K562 (cell line): ENCODE measurements around the gene PDF. TPM values are rescaled to one million over a fixed set of nuclear protein-coding genes. Genes with fewer than 3 reads are reported as not detected.

ENCODE experiments used
- ATAC-seq: fragments of 200-7000 bp; cut with Tn5 transposase; 3 replicates; pipeline ENCODE4 v1.9.1; 2020; ENCODE audit warnings: moderate library complexity
- BruUV-seq: library from RNA; stranded (reverse); fragments of 400-500 nt; replicated peaks from 2 replicates; lab custom pipeline; 2021; lab: Mats Ljungman, UMichigan
- CTCF ChIA-PET: fragments of 300-600 bp; formaldehyde crosslinking; extraction: SDS; loops from one replicate; lab custom pipeline; 2021; ENCODE audit warnings: low intra/inter-chr PET ratio; lab: Yijun Ruan, JAX
- POLR2A ChIA-PET: fragments of 300-600, 350-650 bp; sonication (Branson Sonifier 250); formaldehyde crosslinking; extraction: SDS; loops from one replicate; lab custom pipeline; 2021; ENCODE audit warnings: antibody characterized with exemption, inconsistent platforms; lab: Yijun Ruan, JAX
- DNase-seq, 4 experiments: peaks; one replicate each; pipeline versions ENCODE4 v3.0.0 to v3.0.0-alpha.2; 2011 to 2018; ENCODE audit warnings: low spot score in 3 of 4, mixed read lengths in 3 of 4; ENCODE audit errors: extremely low read depth in 1 of 4
- FAIRE-seq: peaks from 2 replicates; lab custom pipeline; 2011; peaks lifted over from hg19 to GRCh38; lab: Jason Lieb, UNC
- H2AFZ ChIP-seq: 2 replicates; pipeline ENCODE4 v1.6.0; 2011; ENCODE audit warnings: low read depth, low read length, control low read depth, inconsistent platforms
- H3K27ac ChIP-seq: fragments of 200-600 bp; 3 replicates; pipeline ENCODE4 v1.8.0; 2011; ENCODE audit warnings: low read depth, mild to moderate bottlenecking, control low read depth, inconsistent platforms, low read length, moderate library complexity, mixed read lengths; ENCODE audit errors: extremely low read depth
- H3K27me3 ChIP-seq, 2 experiments: fragments of 300-600 bp in 1 of 2; 2 replicates in 1 of 2; 3 replicates in 1 of 2; pipeline versions ENCODE4 v1.6.0 to v1.8.0; 2011; ENCODE audit warnings: inconsistent platforms in 2 of 2, low read length in 2 of 2, mild to moderate bottlenecking in 1 of 2, mixed read lengths in 1 of 2, moderate library complexity in 1 of 2; ENCODE audit not compliant: control insufficient read depth in 2 of 2, insufficient read depth in 2 of 2
- H3K36me3 ChIP-seq: fragments of 300-600 bp; 3 replicates; pipeline ENCODE4 v1.8.0; 2011; ENCODE audit warnings: mild to moderate bottlenecking, low read length, inconsistent platforms; ENCODE audit not compliant: control insufficient read depth, insufficient read depth
- H3K4me1 ChIP-seq, 2 experiments: fragments of 200-600 bp in 1 of 2; replicated peaks in 1 of 2; 2 replicates in 1 of 2; 3 replicates in 1 of 2; pipeline versions ENCODE4 v1.5.1 to v1.8.0; 2011; ENCODE audit warnings: inconsistent platforms in 2 of 2, low read length in 2 of 2, mild to moderate bottlenecking in 1 of 2, mixed read lengths in 1 of 2, moderate library complexity in 1 of 2; ENCODE audit not compliant: control insufficient read depth in 2 of 2, insufficient read depth in 2 of 2
- H3K4me2 ChIP-seq: 2 replicates; pipeline ENCODE4 v1.6.1; 2011; ENCODE audit warnings: low read length, control low read depth, inconsistent platforms, mixed read lengths; ENCODE audit not compliant: insufficient read depth
- H3K4me3 ChIP-seq: fragments of 200-600 bp; sonication (generic), shearing (Covaris generic); 2 replicates; pipeline ENCODE4 v1.5.1; 2016; ENCODE audit warnings: control low read depth, inconsistent platforms
- H3K79me2 ChIP-seq: fragments of 200-600 bp; 3 replicates; pipeline ENCODE4 v1.8.0; 2011; ENCODE audit warnings: low read length, inconsistent platforms; ENCODE audit not compliant: control insufficient read depth, insufficient read depth
- H3K9ac ChIP-seq, 2 experiments: 2 replicates each; pipeline versions ENCODE4 v1.6.0 to v1.6.1; 2011; ENCODE audit warnings: low read depth in 2 of 2, low read length in 2 of 2, control low read depth in 1 of 2, inconsistent platforms in 1 of 2, mild to moderate bottlenecking in 1 of 2, mixed read lengths in 1 of 2; ENCODE audit not compliant: insufficient read depth in 1 of 2
- H3K9me1 ChIP-seq: one replicate; pipeline ENCODE4 v1.6.0; 2011; ENCODE audit warnings: inconsistent platforms, mild to moderate bottlenecking, low read length, moderate library complexity; ENCODE audit not compliant: control insufficient read depth, insufficient read depth
- H3K9me3 ChIP-seq: replicated peaks from 2 replicates; pipeline ENCODE4 v1.5.1; 2011; ENCODE audit warnings: low read depth, low read length, inconsistent platforms; ENCODE audit not compliant: control insufficient read depth, insufficient read depth
- H4K20me1 ChIP-seq: replicated peaks from 2 replicates; pipeline ENCODE4 v1.6.1; 2011; ENCODE audit warnings: low read length, inconsistent platforms, mixed read lengths; ENCODE audit not compliant: control insufficient read depth, insufficient read depth
- CREM ChIP-seq: IDR thresholded peaks from 2 replicates; pipeline ENCODE4 v1.6.1; 2014; ENCODE audit warnings: antibody characterized with exemption, low read depth
- ELK1 ChIP-seq: sonication (generic); formaldehyde crosslinking; IDR thresholded peaks from 2 replicates; pipeline ENCODE4 v1.8.1; 2022; ENCODE audit warnings: missing genetic modification reagents
- FOXA3 ChIP-seq, 2 experiments: fragments of 450-650 bp in 1 of 2; sonication (generic) in 1 of 2; formaldehyde crosslinking; IDR thresholded peaks in 1 of 2; conservative IDR thresholded peaks in 1 of 2; 2 replicates each; pipeline versions ENCODE4 v1.4.0 to v1.8.0; 2020 to 2022; ENCODE audit warnings: mild to moderate bottlenecking in 2 of 2, missing genetic modification reagents in 1 of 2
- HMG20A ChIP-seq: fragments of 450-650 bp; formaldehyde crosslinking; conservative IDR thresholded peaks from 2 replicates; pipeline ENCODE4 v1.4.0; 2020; ENCODE audit warnings: mild to moderate bottlenecking, mixed read lengths
- MAFF ChIP-seq: IDR thresholded peaks from 2 replicates; pipeline ENCODE4 v1.6.1; 2012; ENCODE audit warnings: low read length, improper control_type of control experiment
- MAFG ChIP-seq: fragments of 450-650 bp; conservative IDR thresholded peaks from 2 replicates; pipeline ENCODE4 v1.6.1; 2016; ENCODE audit warnings: missing genetic modification characterization, missing compliant biosample characterization
- MAFK ChIP-seq: IDR thresholded peaks from 2 replicates; pipeline ENCODE4 v1.6.1; 2011; ENCODE audit warnings: low read length, improper control_type of control experiment
- PHB ChIP-seq: fragments of 250-450 bp; sonication (Bioruptor Pico); IDR thresholded peaks from 2 replicates; pipeline ENCODE4 v1.5.0; 2021
- POLR3G ChIP-seq: IDR thresholded peaks from 2 replicates; pipeline ENCODE4 v1.6.1; 2011; ENCODE audit not compliant: insufficient read length, insufficient replicate concordance; ENCODE audit errors: extremely low read depth
- SP2 ChIP-seq: IDR thresholded peaks from 2 replicates; pipeline ENCODE4 v1.6.1; 2011; ENCODE audit warnings: mild to moderate bottlenecking, low read depth, low read length, moderate library complexity; ENCODE audit not compliant: poor library complexity, severe bottlenecking; ENCODE audit errors: extremely low read depth
- ZBTB11 ChIP-seq, 3 experiments: fragments of 200-800 bp in 1 of 3; fragments of 250-450 bp in 1 of 3; fragments of 450-650 bp in 1 of 3; sonication (Bioruptor Pico) in 1 of 3; sonication (Bioruptor generic) in 1 of 3; formaldehyde crosslinking in 1 of 3; IDR thresholded peaks; 2 replicates each; pipeline versions ENCODE4 v1.6.1 to v1.8.0; 2016 to 2022; ENCODE audit warnings: mild to moderate bottlenecking in 2 of 3, missing genetic modification characterization in 2 of 3, missing compliant biosample characterization in 1 of 3, moderate library complexity in 1 of 3
- ZFP91 ChIP-seq: sonication (generic); formaldehyde crosslinking; IDR thresholded peaks from 2 replicates; pipeline ENCODE4 v1.8.0; 2022; ENCODE audit warnings: mild to moderate bottlenecking, missing genetic modification reagents
- ZNF253 ChIP-seq: fragments of 250-450 bp; sonication (Bioruptor Pico); conservative IDR thresholded peaks from 2 replicates; pipeline ENCODE4 v1.6.1; 2021; ENCODE audit warnings: mild to moderate bottlenecking
- ZNF316 ChIP-seq: fragments of 450-650 bp; IDR thresholded peaks from 2 replicates; pipeline ENCODE4 v1.6.1; 2016
- ZNF436 ChIP-seq: fragments of 250-450, 450-650 bp; sonication (Bioruptor Pico); formaldehyde crosslinking; IDR thresholded peaks from 2 replicates; pipeline ENCODE4 v1.7.0; 2020; ENCODE audit warnings: mild to moderate bottlenecking
- ZNF785 ChIP-seq: fragments of 250-450 bp; sonication (Bioruptor Pico); IDR thresholded peaks from 2 replicates; pipeline ENCODE4 v1.4.0; 2020; ENCODE audit warnings: mild to moderate bottlenecking
- WGBS: fragments of 100-300 bp; shearing (Covaris generic); methylation state at CpG from one replicate; pipeline ENCODE4 v1.1.6; 2016; ENCODE audit warnings: low coverage, mixed read lengths; ENCODE audit not compliant: insufficient coverage; ENCODE audit errors: missing lambda C conversion rate; 5-methylcytosine and 5-hydroxymethylcytosine counted together
- in situ Hi-C: fragments of 300-500 bp; cut with MboI; formaldehyde crosslinking; loops from 4 replicates; pipeline ENCODE4 v1.15.0; 2018; ENCODE audit warnings: inconsistent platforms, mixed read lengths
- intact Hi-C: fragments of 100-400 bp; cut with micrococcal nuclease; formaldehyde crosslinking; loops from 2 replicates; pipeline ENCODE4 v1.14.2; 2022
- polyA plus RNA-seq, 8 experiments: library from polyadenylated mRNA; depleted of rRNA in 4 of 8; stranded (reverse) in 5 of 8; unstranded in 3 of 8; fragments of >200 nt; fragmentation: Nextera tagmentation in 2 of 8; fragmentation: Illumina TruSeq in 1 of 8; extraction: Ambion mirVana in 2 of 8; extraction: Trizol in 1 of 8; gene quantifications; 2 replicates each; pipeline versions ENCODE4 v1.2.1 to v1.2.3, GENCODE V29; 2011 to 2014; ENCODE audit warnings: inconsistent platforms in 1 of 8, missing spikeins in 1 of 8
- total RNA-seq, 7 experiments: library from RNA; depleted of rRNA in 6 of 7; stranded (reverse); fragments of >200 nt in 6 of 7; fragmentation: Illumina TruSeq in 2 of 7; extraction: Trizol in 2 of 7; gene quantifications; 2 replicates each; pipeline versions ENCODE4 v1.2.1 to v1.2.3, GENCODE V29; 2011 to 2021; ENCODE audit warnings: low replicate concordance in 1 of 7

Gene PDF
- total and polyA plus RNA-seq, 9 of the 15 experiments (the other 6 are each of a cell fraction or from before 2014, with no cell fraction given): 0.15 to 72.4 (median 5.6) TPM

GRCh38 chr16:69376393-69377059 lies 46.1 kb upstream of the PDF start:
- in situ Hi-C loops: no loop called here
- Histone ChIP-seq H3K4me3 (no peak overlapping the region), H3K36me3 (peaks cover 80% of the 10 kb centered on the region; the same call in 2 of the 3 replicates), H3K4me1 (no peaks in the 10 kb centered on the region), H3K79me2 (peaks cover 9% of the 10 kb centered on the region; the same call in 2 of the 3 replicates), H3K27me3 (no peaks in the 10 kb centered on the region), H4K20me1 (no peaks in the 10 kb centered on the region), H3K27ac (no peak overlapping the region), H2AFZ (no peak overlapping the region), H3K4me2 (no peak overlapping the region), H3K9me1 (no peaks in the 10 kb centered on the region), H3K9ac (no peak overlapping the region), H3K9me3 (no peaks in the 10 kb centered on the region)
- POLR2A ChIA-PET: interaction anchor here (0.6 to 1.5 kb wide), 4 partner anchors 7 to 22 kb away, joined by 3 to 4 read pairs (median 4); no protein-coding TSS in a partner anchor
- FAIRE-seq (no peak), ATAC-seq (no peak), DNase-seq (no peak)
- intact Hi-C loops: no loop called here
- BruUV-seq: no TSS peak
- CTCF ChIA-PET: no interaction called here
- WGBS: 96% methylated on average over 9 of the region's 10 CpGs
- peak; percentile 81 for TF ChIP-seq MAFK
- no peak for TF ChIP-seq SP2
- no peak for TF ChIP-seq ZNF436 (CRISPR knock-in tag)
- peak; percentile 80 for TF ChIP-seq MAFF
- no peak for TF ChIP-seq POLR3G
- peak; percentile 90 for TF ChIP-seq ZNF316
- TF ChIP-seq HMG20A (CRISPR knock-in tag): no peak
- no peak for TF ChIP-seq CREM
- no peak for TF ChIP-seq ELK1 (CRISPR knock-in tag)
- peak; percentile 75 for TF ChIP-seq MAFG (tag)
- no peak for TF ChIP-seq ZNF785 (CRISPR knock-in tag)
- no peak for TF ChIP-seq ZFP91 (CRISPR knock-in tag)
- no peak for TF ChIP-seq PHB (CRISPR knock-in tag)
- TF ChIP-seq ZBTB11 (CRISPR knock-in tag; IDR thresholded peaks at IDR 0.05): no peak
- TF ChIP-seq FOXA3 (CRISPR knock-in tag; conservative IDR thresholded peaks at IDR 0.05 in 1 of 2, IDR thresholded peaks at IDR 0.05 in 1 of 2): no peak
- no peak for TF ChIP-seq ZNF253 (CRISPR knock-in tag)
